K562 (cell line): ENCODE data around the gene RUSC1. TPM values are rescaled to one million over a fixed set of nuclear protein-coding genes. Genes with fewer than 3 reads are reported as not detected.

Experiments
- ATAC-seq: fragments of 200-7000 bp; cut with Tn5 transposase; 3 replicates; pipeline ENCODE4 v1.9.1; 2020; ENCODE audit warnings: moderate library complexity
- BruUV-seq: library from RNA; stranded (reverse); fragments of 400-500 nt; replicated peaks from 2 replicates; lab custom pipeline; 2021; lab: Mats Ljungman, UMichigan
- CTCF ChIA-PET: fragments of 300-600 bp; formaldehyde crosslinking; extraction: SDS; loops from one replicate; lab custom pipeline; 2021; ENCODE audit warnings: low intra/inter-chr PET ratio; lab: Yijun Ruan, JAX
- POLR2A ChIA-PET: fragments of 300-600, 350-650 bp; sonication (Branson Sonifier 250); formaldehyde crosslinking; extraction: SDS; loops from one replicate; lab custom pipeline; 2021; ENCODE audit warnings: antibody characterized with exemption, inconsistent platforms; lab: Yijun Ruan, JAX
- DNase-seq, 4 experiments: peaks; one replicate each; pipeline versions ENCODE4 v3.0.0 to v3.0.0-alpha.2; 2011 to 2018; ENCODE audit warnings: low spot score in 3 of 4, mixed read lengths in 3 of 4; ENCODE audit errors: extremely low read depth in 1 of 4
- FAIRE-seq: peaks from 2 replicates; lab custom pipeline; 2011; peaks lifted over from hg19 to GRCh38; lab: Jason Lieb, UNC
- H2AFZ ChIP-seq: 2 replicates; pipeline ENCODE4 v1.6.0; 2011; ENCODE audit warnings: low read depth, low read length, control low read depth, inconsistent platforms
- H3K27ac ChIP-seq: fragments of 200-600 bp; 3 replicates; pipeline ENCODE4 v1.8.0; 2011; ENCODE audit warnings: low read depth, mild to moderate bottlenecking, control low read depth, inconsistent platforms, low read length, moderate library complexity, mixed read lengths; ENCODE audit errors: extremely low read depth
- H3K27me3 ChIP-seq, 2 experiments: fragments of 300-600 bp in 1 of 2; 2 replicates in 1 of 2; 3 replicates in 1 of 2; pipeline versions ENCODE4 v1.6.0 to v1.8.0; 2011; ENCODE audit warnings: inconsistent platforms in 2 of 2, low read length in 2 of 2, mild to moderate bottlenecking in 1 of 2, mixed read lengths in 1 of 2, moderate library complexity in 1 of 2; ENCODE audit not compliant: control insufficient read depth in 2 of 2, insufficient read depth in 2 of 2
- H3K36me3 ChIP-seq: fragments of 300-600 bp; 3 replicates; pipeline ENCODE4 v1.8.0; 2011; ENCODE audit warnings: mild to moderate bottlenecking, low read length, inconsistent platforms; ENCODE audit not compliant: control insufficient read depth, insufficient read depth
- H3K4me1 ChIP-seq, 2 experiments: fragments of 200-600 bp in 1 of 2; replicated peaks in 1 of 2; 2 replicates in 1 of 2; 3 replicates in 1 of 2; pipeline versions ENCODE4 v1.5.1 to v1.8.0; 2011; ENCODE audit warnings: inconsistent platforms in 2 of 2, low read length in 2 of 2, mild to moderate bottlenecking in 1 of 2, mixed read lengths in 1 of 2, moderate library complexity in 1 of 2; ENCODE audit not compliant: control insufficient read depth in 2 of 2, insufficient read depth in 2 of 2
- H3K4me2 ChIP-seq: 2 replicates; pipeline ENCODE4 v1.6.1; 2011; ENCODE audit warnings: low read length, control low read depth, inconsistent platforms, mixed read lengths; ENCODE audit not compliant: insufficient read depth
- H3K4me3 ChIP-seq: fragments of 200-600 bp; sonication (generic), shearing (Covaris generic); 2 replicates; pipeline ENCODE4 v1.5.1; 2016; ENCODE audit warnings: control low read depth, inconsistent platforms
- H3K79me2 ChIP-seq: fragments of 200-600 bp; 3 replicates; pipeline ENCODE4 v1.8.0; 2011; ENCODE audit warnings: low read length, inconsistent platforms; ENCODE audit not compliant: control insufficient read depth, insufficient read depth
- H3K9ac ChIP-seq, 2 experiments: 2 replicates each; pipeline versions ENCODE4 v1.6.0 to v1.6.1; 2011; ENCODE audit warnings: low read depth in 2 of 2, low read length in 2 of 2, control low read depth in 1 of 2, inconsistent platforms in 1 of 2, mild to moderate bottlenecking in 1 of 2, mixed read lengths in 1 of 2; ENCODE audit not compliant: insufficient read depth in 1 of 2
- H3K9me1 ChIP-seq: one replicate; pipeline ENCODE4 v1.6.0; 2011; ENCODE audit warnings: inconsistent platforms, mild to moderate bottlenecking, low read length, moderate library complexity; ENCODE audit not compliant: control insufficient read depth, insufficient read depth
- H3K9me3 ChIP-seq: replicated peaks from 2 replicates; pipeline ENCODE4 v1.5.1; 2011; ENCODE audit warnings: low read depth, low read length, inconsistent platforms; ENCODE audit not compliant: control insufficient read depth, insufficient read depth
- H4K20me1 ChIP-seq: replicated peaks from 2 replicates; pipeline ENCODE4 v1.6.1; 2011; ENCODE audit warnings: low read length, inconsistent platforms, mixed read lengths; ENCODE audit not compliant: control insufficient read depth, insufficient read depth
- CTBP1 ChIP-seq: fragments of 450-650 bp; IDR thresholded peaks from 2 replicates; pipeline ENCODE4 v1.6.1; 2016; ENCODE audit warnings: borderline replicate concordance
- MCM2 ChIP-seq: fragments of 450-650 bp; IDR thresholded peaks from 2 replicates; pipeline ENCODE4 v1.6.1; 2017; ENCODE audit warnings: low read depth, mild to moderate bottlenecking
- RAD51 ChIP-seq: fragments of 450-650 bp; IDR thresholded peaks from 2 replicates; pipeline ENCODE4 v1.7.1; 2016; ENCODE audit warnings: low read depth, mild to moderate bottlenecking, borderline replicate concordance
- SMARCB1 ChIP-seq: IDR thresholded peaks from 2 replicates; pipeline ENCODE4 v1.6.1; 2011; ENCODE audit warnings: improper control_type of control experiment, low read depth; ENCODE audit not compliant: insufficient read length
- ZBTB8A ChIP-seq: fragments of 450-650 bp; IDR thresholded peaks from 2 replicates; pipeline ENCODE4 v1.6.1; 2018; ENCODE audit warnings: mild to moderate bottlenecking, moderate library complexity; ENCODE audit not compliant: partially characterized antibody
- ZNF561 ChIP-seq: fragments of 450-650 bp; formaldehyde crosslinking; conservative IDR thresholded peaks from 2 replicates; pipeline ENCODE4 v1.4.0; 2020; ENCODE audit warnings: mild to moderate bottlenecking, moderate library complexity
- WGBS: fragments of 100-300 bp; shearing (Covaris generic); methylation state at CpG from one replicate; pipeline ENCODE4 v1.1.6; 2016; ENCODE audit warnings: low coverage, mixed read lengths; ENCODE audit not compliant: insufficient coverage; ENCODE audit errors: missing lambda C conversion rate; 5-methylcytosine and 5-hydroxymethylcytosine counted together
- in situ Hi-C: fragments of 300-500 bp; cut with MboI; formaldehyde crosslinking; loops from 4 replicates; pipeline ENCODE4 v1.15.0; 2018; ENCODE audit warnings: inconsistent platforms, mixed read lengths
- intact Hi-C: fragments of 100-400 bp; cut with micrococcal nuclease; formaldehyde crosslinking; loops from 2 replicates; pipeline ENCODE4 v1.14.2; 2022
- polyA plus RNA-seq, 8 experiments: library from polyadenylated mRNA; depleted of rRNA in 4 of 8; stranded (reverse) in 5 of 8; unstranded in 3 of 8; fragments of >200 nt; fragmentation: Nextera tagmentation in 2 of 8; fragmentation: Illumina TruSeq in 1 of 8; extraction: Ambion mirVana in 2 of 8; extraction: Trizol in 1 of 8; gene quantifications; 2 replicates each; pipeline versions ENCODE4 v1.2.1 to v1.2.3, GENCODE V29; 2011 to 2014; ENCODE audit warnings: inconsistent platforms in 1 of 8, missing spikeins in 1 of 8
- total RNA-seq, 7 experiments: library from RNA; depleted of rRNA in 6 of 7; stranded (reverse); fragments of >200 nt in 6 of 7; fragmentation: Illumina TruSeq in 2 of 7; extraction: Trizol in 2 of 7; gene quantifications; 2 replicates each; pipeline versions ENCODE4 v1.2.1 to v1.2.3, GENCODE V29; 2011 to 2021; ENCODE audit warnings: low replicate concordance in 1 of 7
- TF ChIP-seq, protein P1 (sequence below): fragments of 250-450 bp; sonication (Bioruptor Pico); IDR thresholded peaks from 2 replicates; pipeline ENCODE4 v1.4.0; 2020; ENCODE audit warnings: borderline replicate concordance
- TF ChIP-seq, protein P2 (sequence below): fragments of 200-800 bp; sonication (Bioruptor generic); IDR thresholded peaks from 2 replicates; pipeline ENCODE4 v1.6.1; 2016; ENCODE audit warnings: missing genetic modification characterization, missing compliant biosample characterization
- TF ChIP-seq, protein P3 (sequence below): IDR thresholded peaks from 2 replicates; pipeline ENCODE4 v1.6.1; 2011; ENCODE audit not compliant: insufficient read length; ENCODE audit errors: extremely low read depth

Gene RUSC1
- total and polyA plus RNA-seq, 9 of the 15 experiments (the other 6 are each of a cell fraction or from before 2014, with no cell fraction given): 5.7 to 68.3 (median 33.6) TPM

GRCh38 chr1:155342842-155343241, 22.1 kb downstream of the RUSC1 start:
- POLR2A ChIA-PET: interaction anchor here (0.7 to 1.2 kb wide), 4 partner anchors 15 to 21 kb away, joined by 3 to 4 read pairs (median 4); no protein-coding TSS in a partner anchor
- CTCF ChIA-PET: no interaction called here
- no peak for ATAC-seq

More at GRCh38 chr1:155342842-155343241, 22.1 kb downstream of the RUSC1 start:
- no peaks in the 10 kb centered on the region for H3K9me3 ChIP-seq
- FAIRE-seq (no peak), DNase-seq (no peak)
- intact Hi-C loops (no loop called here), in situ Hi-C loops (no loop called here)
- H3K36me3 ChIP-seq: peaks cover 86% of the 10 kb centered on the region
- H3K27me3 ChIP-seq: no peaks in the 10 kb centered on the region
- no TSS peak for BruUV-seq
- 100% methylated on average over 2 of the region's 3 CpGs for WGBS
- H4K20me1 ChIP-seq: no peaks in the 10 kb centered on the region
- TF ChIP-seq SMARCB1: no peak
- no peak for TF ChIP-seq CTBP1
- TF ChIP-seq, protein P1, sequence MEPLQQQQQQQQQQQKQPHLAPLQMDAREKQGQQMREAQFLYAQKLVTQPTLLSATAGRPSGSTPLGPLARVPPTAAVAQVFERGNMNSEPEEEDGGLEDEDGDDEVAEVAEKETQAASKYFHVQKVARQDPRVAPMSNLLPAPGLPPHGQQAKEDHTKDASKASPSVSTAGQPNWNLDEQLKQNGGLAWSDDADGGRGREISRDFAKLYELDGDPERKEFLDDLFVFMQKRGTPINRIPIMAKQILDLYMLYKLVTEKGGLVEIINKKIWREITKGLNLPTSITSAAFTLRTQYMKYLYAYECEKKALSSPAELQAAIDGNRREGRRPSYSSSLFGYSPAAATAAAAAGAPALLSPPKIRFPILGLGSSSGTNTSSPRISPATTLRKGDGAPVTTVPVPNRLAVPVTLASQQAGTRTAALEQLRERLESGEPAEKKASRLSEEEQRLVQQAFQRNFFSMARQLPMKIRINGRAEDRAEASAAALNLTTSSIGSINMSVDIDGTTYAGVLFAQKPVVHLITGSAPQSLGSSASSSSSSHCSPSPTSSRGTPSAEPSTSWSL (CRISPR knock-in tag): no peak
- no peak for TF ChIP-seq ZBTB8A
- no peak for TF ChIP-seq ZNF561 (CRISPR knock-in tag)
- TF ChIP-seq, protein P2, sequence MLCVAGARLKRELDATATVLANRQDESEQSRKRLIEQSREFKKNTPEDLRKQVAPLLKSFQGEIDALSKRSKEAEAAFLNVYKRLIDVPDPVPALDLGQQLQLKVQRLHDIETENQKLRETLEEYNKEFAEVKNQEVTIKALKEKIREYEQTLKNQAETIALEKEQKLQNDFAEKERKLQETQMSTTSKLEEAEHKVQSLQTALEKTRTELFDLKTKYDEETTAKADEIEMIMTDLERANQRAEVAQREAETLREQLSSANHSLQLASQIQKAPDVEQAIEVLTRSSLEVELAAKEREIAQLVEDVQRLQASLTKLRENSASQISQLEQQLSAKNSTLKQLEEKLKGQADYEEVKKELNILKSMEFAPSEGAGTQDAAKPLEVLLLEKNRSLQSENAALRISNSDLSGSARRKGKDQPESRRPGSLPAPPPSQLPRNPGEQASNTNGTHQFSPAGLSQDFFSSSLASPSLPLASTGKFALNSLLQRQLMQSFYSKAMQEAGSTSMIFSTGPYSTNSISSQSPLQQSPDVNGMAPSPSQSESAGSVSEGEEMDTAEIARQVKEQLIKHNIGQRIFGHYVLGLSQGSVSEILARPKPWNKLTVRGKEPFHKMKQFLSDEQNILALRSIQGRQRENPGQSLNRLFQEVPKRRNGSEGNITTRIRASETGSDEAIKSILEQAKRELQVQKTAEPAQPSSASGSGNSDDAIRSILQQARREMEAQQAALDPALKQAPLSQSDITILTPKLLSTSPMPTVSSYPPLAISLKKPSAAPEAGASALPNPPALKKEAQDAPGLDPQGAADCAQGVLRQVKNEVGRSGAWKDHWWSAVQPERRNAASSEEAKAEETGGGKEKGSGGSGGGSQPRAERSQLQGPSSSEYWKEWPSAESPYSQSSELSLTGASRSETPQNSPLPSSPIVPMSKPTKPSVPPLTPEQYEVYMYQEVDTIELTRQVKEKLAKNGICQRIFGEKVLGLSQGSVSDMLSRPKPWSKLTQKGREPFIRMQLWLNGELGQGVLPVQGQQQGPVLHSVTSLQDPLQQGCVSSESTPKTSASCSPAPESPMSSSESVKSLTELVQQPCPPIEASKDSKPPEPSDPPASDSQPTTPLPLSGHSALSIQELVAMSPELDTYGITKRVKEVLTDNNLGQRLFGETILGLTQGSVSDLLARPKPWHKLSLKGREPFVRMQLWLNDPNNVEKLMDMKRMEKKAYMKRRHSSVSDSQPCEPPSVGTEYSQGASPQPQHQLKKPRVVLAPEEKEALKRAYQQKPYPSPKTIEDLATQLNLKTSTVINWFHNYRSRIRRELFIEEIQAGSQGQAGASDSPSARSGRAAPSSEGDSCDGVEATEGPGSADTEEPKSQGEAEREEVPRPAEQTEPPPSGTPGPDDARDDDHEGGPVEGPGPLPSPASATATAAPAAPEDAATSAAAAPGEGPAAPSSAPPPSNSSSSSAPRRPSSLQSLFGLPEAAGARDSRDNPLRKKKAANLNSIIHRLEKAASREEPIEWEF (CRISPR knock-in tag): no peak
- no peak for TF ChIP-seq MCM2
- TF ChIP-seq RAD51: no peak
- TF ChIP-seq, protein P3, sequence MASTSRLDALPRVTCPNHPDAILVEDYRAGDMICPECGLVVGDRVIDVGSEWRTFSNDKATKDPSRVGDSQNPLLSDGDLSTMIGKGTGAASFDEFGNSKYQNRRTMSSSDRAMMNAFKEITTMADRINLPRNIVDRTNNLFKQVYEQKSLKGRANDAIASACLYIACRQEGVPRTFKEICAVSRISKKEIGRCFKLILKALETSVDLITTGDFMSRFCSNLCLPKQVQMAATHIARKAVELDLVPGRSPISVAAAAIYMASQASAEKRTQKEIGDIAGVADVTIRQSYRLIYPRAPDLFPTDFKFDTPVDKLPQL: no peak
- H3K27ac ChIP-seq: no peak overlapping the region
- H3K9ac ChIP-seq: no peak overlapping the region
- no peak overlapping the region for H3K4me3 ChIP-seq
- no peaks in the 10 kb centered on the region for H3K79me2 ChIP-seq
- peaks cover 0 to 4% of the 10 kb centered on the region in 2 experiments; a peak in 1 of 5 replicates for H3K4me1 ChIP-seq
- H3K4me2 ChIP-seq: no peak overlapping the region
- no peak overlapping the region for H2AFZ ChIP-seq
- no peaks in the 10 kb centered on the region for H3K9me1 ChIP-seq
